GM18520 (cell line): ENCODE measurements around the gene HIC1.

Experiments used
- ATAC-seq: cut with Tn5 transposase; IDR thresholded peaks from one replicate; pipeline ENCODE4 v1.9.1; 2021; ENCODE audit not compliant: unreplicated experiment

Gene HIC1

DNA sequence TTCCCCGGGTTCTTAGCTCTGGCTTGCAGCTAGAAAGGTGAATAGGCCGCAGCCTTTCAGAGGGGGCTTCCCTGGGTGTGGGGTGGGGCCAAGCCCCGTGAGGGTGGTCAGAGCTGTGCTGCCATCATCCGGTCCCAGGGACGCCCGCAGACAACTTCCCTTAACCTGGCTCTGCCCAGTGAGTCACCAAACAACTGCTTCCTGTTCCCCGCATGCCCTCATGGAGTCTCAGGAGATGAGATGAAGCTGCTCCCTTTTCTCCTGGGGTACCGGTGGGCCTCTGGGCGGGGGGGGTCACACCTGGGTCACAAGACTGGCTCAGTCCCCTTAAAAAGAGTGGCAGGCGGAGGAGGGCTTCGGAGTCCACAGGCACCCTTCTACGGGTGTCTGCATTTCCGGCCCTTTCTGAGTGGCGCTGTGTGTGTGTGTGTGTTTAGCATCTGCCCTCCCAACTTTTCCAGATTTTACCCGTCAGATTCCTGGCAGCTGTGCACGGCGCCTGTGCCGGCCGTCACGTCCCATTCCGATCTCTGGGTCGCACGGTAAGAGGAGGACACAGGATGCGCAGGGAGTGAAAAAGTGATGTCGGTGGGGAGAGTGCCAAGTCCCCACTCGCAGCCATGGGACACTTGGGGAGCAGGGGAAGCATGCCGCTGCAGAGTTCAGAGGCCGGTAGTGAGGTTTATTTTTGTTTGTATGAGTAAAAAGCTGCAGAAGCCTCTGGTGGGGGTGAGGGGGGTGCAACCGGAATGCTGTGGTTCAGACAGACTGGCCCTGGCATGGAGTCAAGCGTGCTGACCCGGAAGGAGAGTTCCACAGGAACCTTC is 16.8 kb downstream of the HIC1 start:
- ATAC-seq = no peak

DNA sequence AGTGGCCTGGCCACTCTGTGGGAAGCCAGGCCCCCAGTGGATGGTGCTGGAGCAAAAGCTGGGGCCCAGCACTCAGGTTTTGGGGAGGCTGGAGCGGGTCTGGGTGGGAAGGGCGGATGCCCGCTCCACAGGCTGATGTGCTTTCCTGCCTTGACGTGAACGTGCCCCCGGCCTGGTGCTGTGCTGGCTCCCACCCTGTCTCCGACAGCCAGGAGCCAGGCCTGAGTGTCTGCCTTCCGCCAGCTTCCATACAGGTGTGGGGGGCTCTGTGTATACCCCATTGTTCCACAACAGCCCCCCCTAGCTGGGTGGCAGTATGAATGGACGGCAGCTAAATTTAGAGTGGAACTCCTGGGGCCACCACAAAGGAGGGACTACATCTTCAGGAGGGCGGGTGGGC is 20.0 kb downstream of the HIC1 start:
- no peak for ATAC-seq

DNA sequence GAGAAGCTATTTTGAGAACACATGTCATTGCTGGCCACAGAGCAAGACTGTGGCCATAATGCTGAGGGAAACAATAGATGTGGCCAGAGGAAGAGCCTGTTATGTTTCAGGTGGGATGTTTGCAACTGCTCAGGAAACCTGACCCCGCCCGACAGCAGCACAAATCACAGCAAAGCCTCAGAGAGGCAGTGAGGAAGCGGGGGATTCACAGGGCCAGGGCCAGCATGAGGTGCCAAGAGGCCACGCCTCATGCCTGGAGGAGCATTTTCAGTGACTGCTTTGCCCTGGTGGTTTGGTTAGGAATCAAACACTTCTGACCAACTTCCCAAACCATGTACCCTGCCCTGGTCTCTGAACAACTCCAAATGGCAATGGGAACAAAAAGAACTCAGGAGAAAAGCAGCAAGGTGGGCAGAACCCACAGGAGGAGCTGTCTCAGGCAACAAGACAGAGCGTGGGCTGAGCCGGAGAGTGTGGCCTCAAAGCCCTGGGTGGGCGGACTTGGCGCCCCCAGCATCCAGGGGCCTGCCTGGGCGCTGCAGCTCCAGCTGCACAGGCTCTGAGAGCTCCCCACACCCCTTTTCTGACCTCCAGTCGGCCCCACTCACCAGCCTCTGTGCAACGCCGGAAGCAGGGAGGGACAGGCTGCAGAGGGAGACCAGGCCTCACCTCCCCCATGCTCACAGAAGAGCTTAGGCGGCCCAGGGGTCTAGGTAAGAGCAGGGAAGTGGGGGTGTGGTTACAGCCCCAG is 20.6 kb downstream of the HIC1 start:
- no peak for ATAC-seq

DNA sequence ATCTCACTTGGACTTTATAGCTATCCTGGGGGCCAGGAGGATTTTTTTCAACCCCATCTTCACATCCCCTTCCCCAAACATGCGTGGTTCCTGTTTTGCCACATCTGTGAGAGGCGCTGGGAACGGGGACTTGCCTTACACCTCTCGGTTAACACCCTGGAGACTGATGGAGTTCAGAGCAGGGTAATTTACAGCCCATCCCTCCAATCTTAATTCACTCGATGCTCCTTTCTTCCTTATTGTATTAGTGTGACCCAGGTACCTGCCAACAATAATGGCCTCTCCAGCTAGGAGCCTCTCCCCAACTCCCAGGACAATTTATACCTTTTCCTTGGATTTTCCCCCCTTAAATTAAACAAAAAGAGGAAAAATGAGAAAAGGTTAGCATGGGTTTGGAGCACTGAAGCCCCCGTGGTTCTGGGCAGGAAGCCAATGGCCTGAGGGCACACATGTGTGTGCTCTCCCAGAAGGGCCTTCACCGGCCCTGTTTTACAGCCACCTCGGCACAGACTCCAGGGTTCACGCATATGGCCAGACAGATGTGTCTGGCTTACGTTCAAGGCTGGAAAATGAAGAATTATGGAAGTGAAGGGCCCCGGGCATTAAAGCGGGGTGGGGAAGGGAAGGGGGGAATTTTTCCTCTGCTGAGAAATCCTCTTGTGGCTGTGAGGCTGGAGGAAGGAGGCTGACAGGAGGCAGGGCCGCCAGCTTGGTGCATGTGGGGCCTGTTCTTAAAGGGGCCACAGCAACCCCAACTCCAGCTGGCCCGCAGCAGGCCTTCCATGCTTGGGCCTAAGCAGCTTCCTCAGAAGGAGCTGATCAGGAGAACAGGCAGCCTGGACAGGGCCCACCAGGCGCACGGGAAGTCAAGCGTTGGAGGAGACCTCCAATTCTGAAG is 21.4 kb downstream of the HIC1 start:
- ATAC-seq = no peak

DNA sequence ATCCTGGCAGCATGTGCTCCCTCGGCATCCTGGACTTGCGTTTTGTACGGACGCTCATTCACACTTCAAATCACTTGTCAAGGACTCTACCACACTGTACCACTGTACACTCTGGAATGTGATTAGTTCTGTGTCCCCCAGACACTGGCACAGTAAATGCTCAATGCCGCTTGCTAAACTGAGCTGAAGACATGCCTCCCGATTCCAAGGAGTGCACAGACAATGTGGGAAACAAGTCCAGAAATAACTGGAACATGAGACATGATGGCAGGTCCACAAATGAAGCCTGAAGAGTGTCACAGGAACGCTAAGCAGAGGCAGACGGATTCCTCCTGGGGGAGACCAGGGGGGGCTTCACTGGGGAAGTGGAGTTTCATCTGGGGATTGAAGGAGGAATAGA is 22.1 kb downstream of the HIC1 start:
- no peak for ATAC-seq

DNA sequence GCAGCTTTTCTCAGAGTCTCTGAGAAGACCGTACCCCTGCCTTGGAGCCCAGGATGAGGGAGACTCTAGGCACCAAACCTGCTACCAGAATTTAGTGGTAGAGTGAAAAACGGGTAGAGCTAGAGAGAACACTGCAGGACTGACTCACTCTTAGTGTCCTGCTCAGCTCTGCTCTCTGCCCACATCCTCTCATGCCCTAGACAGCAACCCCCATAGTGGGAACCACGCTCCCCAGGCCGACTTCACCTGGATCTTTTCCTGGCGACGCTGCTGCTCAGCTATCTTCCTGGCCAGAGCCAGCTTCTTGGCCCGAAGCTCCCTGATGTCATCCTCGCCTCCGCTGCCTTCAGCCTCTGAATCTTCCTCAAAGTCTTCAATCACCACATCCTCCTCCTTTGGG is 26.7 kb downstream of the HIC1 start:
- no peak for ATAC-seq

DNA sequence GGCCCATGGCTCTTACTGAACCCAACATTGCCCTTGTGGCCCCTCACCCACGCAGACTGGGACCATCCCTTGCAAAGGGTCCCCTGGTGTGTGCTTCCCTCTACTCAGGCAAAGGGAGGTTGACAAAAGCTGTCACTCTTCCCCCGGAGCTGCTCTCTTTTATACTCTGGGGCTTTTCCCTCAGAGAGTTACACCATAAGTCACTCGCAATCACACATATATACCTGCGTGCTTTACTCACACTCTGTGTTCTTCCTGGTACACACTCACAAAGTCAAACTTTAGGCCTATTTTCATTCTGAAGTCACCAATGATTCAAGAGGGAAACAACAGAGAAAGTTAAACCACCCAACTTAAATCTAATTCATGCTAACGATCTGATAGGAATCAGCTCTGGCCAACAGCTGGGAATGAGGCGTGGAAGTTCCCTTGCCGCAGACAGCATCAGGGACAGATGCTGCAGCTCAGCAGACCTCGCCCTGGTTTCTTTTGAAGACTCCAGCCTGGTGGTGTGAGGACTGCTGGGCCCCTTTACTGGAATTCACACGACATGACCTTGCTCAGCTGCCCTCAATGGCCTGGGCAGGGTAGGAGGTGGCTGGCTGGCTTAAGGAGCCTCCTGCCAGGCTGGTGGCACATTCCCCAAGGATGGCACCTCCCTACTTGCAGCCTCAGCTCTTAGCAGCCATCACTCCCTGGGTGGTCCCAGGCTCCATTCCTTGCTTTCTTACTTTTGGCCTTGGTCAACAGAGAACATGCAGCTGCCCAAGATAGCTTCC is 27.3 kb downstream of the HIC1 start:
- no peak for ATAC-seq

DNA sequence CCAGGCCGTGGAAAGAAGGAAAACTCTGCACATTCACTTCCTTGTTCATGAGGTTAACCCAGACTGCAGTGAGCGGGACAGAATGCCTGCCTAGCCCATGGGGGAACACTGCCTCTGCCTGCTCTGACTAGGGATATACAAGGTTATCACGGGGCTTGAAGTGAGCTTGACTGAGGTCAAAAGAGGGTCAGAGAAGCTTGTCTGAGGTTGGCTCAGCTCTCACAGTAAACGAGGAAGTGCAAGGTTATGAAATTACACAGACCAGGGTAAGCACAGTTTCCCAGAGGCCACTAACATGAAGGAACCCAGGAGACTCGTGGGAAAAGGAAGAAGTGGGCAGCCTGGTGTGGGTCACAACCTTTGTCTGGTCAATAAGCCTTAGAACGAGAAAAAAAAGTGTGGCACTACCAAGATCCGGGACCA is 28.7 kb downstream of the HIC1 start:
- no peak for ATAC-seq

DNA sequence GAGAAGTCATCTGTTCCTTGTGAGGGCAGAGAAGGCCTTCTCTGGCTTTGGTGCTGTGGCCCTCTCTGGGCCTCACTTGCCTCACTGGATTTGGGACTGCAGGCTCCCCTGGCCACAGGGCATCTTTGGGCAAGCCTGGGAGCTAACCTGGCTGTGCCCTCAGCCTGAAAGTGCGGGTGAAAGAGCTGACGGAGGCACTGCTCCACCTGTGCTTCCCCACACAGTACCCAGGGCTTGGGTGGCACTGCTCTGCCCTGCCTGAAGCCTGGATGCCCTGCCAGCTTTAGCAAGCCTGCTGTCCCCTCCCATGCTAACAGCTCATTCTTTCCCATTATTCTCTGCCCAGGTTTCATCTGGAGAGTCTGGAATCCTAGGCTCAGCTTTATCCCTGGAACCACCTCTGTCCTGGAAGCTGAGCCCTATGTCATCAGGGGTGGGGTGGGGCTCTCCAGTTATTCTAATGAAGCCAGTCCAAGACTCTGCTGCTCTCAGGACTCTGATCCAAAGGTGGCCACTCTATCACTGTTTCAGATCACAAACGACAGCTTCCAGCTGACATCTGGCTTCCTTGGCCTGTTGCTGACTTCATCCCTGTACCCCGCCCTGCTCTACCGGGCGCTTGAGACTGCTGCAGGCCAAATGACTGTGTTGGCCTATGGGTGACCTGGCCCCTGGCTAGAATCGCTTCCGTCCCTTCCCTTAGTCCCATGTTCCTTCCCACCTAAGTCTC is 29.3 kb downstream of the HIC1 start:
- ATAC-seq = no peak

DNA sequence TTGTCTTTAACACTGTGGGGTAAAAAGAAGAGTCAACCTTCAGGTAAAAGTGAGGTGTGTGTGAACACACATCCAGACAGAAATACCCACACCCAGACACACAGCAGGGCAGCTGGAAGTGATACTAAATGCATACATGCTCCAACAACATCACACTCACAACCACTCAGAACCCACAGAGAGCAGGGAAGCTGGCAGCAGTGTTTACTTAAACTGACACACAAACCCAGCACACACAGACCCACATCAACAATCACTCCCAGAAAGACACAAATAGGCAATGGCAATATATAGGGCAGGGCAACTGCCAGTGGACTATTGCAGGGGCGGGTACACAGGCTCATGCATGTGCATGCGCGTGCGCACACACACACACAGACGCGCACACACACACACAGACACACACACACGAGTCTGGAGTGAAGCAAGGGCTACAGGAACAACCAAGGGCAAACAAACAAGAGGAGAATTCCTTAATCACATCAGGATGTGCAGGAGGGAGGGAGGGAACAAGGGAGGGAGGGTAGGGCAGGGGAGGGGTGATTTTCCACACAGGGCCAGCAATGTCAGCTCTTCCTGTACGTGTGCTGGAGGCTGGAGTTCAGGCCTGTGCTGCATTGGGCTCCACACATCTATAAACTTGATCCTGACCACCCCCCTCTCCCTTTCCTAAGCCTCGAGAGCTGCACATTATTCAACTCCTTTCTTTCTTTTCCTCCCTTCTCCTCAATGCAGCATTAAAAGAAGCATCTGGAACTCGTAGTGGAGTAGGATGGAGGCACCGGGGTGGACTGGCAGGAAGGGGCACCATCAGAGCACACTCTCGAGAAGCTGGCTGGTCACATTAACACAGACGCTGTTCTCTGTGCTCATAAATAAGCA is 30.1 kb downstream of the HIC1 start:
- ATAC-seq = no peak

DNA sequence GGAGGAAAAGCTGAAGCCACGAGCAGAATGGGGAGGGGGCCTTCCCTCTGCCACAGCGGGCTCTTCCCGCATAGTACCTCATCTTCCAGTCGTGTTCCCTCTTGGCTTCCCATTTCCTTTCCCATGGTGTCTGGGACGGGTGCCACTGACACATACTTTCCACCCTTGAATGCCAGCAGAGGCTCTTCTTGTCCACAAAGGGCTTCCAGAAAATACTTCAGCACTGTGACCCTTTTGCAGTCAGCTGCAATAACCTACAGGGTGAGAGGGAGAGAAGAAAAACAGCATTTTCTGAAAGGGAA is 30.7 kb downstream of the HIC1 start:
- ATAC-seq = no peak

DNA sequence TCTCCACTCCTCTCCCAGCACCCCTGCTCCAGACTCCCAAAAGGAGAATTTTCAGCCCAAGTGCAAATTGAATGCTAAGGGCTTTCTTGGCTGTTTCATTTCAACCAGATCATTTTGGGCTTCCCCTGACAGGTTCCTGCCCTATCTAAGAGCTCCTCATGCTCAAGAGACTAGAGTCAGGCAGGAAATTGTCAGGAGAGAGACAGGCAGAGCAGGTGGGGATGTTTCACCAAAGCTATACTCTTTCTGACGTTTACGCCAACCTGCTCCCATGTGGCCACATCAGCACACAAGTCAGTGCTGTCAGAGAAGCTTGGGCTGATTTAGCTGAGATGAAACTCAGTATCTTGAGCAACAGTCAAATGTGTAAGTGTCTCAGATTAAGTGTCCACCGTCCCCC is 31.4 kb downstream of the HIC1 start:
- ATAC-seq = no peak

DNA sequence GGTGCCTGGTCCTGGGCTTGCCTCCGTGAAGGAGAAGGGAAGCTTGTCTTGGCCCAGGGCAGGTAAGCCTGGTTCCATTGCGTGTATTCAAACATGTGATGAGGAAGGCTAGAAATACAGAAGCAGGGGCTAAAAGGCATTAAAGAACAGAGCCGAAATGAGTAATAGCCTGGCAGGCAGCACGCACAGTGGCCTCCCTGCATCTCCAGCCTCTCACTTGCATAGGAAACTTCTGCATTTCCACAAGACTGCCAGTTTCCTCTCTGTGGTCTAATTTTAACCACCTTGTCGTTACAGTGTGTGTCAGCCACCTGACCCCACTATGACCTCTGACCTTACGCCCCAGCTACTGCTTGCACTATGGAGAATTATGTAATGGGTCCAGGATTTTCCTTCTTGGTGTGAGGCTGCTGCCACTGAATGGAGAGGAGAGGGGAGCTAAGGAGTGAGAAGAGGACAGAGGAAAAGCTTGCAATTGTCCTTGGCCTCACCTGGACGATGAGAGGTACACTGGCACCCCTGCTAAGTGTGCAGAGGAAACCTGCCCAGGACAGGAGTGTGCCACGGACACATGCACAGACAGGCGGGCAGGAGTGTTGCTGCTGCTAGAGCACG is 32.8 kb downstream of the HIC1 start:
- ATAC-seq = no peak

DNA sequence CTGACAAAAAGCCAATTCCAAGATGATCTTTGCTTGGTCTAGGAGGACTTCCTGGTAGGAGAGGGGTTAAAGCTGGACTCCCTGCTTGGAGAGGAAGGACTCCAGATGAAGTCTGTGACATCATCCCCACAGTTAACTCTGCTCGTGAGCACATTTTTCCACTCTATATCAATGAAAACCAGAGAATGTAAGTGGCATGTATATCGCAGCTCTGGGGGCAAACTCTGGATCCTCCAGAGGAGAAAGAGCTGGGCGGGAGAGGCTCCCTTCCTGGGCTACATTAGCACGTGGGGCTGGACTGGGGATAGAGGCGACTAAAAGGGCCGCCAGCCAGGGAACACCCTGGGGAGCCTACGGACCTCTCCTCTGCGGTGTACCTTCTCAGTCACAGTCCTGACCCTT is 34.1 kb downstream of the HIC1 start:
- ATAC-seq = no peak

DNA sequence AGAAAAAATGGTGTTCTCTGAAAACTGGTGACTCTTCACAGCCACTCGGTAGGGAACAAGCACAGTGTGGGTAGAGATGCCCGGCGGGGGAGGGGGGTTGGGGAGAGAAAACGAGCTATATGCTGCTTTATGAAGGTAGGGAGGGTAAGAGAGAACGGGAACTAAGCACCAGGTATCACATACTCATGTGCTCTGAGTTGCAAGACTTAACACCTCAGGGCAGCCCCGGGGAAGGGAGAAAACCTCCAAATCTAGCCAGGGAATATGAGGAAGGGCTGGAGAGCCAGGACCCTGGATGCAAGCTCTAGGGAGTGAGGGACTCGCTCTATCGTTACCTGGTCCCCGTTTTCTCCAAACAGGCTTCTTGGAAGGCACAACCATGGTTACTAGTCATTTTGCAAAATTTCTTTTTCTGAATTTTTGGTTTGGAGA is 35.3 kb downstream of the HIC1 start:
- ATAC-seq = no peak

DNA sequence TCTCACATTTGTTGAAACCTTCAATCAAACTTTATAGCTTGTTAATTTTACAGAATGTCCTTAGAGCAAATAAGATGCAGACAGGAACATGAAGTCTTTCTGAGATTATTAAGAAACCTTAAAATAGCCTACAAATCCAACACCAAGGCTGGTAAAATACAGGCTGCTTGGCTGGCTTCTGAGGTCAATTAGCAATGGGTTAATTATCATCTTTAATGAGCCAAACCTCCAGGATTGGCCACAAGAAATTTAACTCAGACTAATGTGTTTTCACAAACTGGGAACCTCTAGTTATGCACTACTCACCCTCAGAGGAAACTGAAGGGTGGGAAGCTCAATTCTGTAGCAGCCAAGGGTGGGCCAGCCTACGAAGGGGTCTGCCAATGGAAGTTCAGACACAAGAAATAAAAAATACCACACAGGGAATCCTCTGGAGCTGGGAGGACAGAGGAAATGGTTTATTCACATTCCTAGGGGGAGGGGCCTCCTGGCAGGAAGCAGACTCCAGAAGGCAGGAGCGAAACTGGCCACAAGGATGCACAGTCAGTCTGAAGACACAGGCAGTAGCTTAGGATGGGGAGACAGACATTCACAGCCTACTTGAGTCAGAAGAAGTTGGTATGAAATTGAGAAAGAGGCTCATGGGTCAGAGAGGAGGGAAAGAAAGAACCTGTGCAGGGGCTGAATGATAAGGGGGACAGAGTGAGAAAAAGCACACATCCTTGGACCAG is 36.1 kb downstream of the HIC1 start:
- no peak for ATAC-seq

DNA sequence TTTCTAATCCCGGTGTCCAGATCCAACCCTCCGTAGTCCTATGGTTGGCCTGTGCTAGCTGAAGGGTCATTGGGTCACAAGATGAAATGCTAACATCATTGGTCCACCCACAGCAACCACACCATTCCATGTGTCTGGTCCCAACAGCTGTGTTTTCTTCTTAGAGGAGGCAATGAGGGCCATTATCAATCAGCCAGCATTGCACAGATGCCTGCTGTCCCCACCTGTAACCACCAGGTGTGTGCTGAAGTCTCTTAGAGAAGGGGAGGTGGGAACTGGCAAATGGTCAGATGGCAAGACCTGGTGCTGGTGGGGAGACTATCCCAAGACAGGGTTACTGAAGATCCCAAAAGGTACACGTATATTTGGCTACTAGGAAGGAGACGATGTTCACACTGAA is 37.4 kb downstream of the HIC1 start:
- ATAC-seq = no peak

DNA sequence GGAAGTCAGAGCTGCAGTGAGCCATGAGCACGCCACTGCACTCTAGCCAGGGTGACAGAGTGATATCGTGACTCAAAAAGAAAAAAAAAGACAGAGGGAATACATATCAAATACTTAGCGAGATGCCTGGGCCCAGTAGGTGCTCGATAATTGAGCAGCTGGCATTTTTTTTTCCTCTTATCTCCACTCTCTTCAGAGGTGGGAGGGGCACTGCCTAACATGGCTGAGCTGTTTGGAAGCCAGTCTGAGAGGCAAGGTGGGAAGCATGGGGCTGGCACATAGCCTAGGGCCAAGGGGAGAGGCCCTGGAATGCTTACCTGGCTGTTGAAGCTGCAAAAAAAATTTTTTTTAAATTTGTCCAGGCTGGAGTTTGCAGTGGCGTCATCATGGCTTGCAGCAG is 38.4 kb downstream of the HIC1 start:
- no peak for ATAC-seq
